Neural cell (in vitro differentiated cells): ENCODE data around the gene LOXL4. TPM values are rescaled to one million over a fixed set of nuclear protein-coding genes. Genes with fewer than 3 reads are reported as not detected.

ENCODE experiments used
- H2AFZ ChIP-seq: fragments of 200-600, 300-800 bp; sonication (generic), shearing (Covaris generic); 2 replicates; pipeline ENCODE4 v1.6.0; 2014; ENCODE audit warnings: low read depth, mild to moderate bottlenecking, antibody characterized with exemption, low read length, moderate library complexity
- H3F3A ChIP-seq: fragments of 200-600 bp; shearing (Covaris generic); 2 replicates; pipeline ENCODE4 v1.6.1; 2016; ENCODE audit warnings: mild to moderate bottlenecking, moderate library complexity, mixed read lengths, antibody characterized with exemption, low read length; ENCODE audit not compliant: insufficient read depth, poor library complexity, severe bottlenecking
- H3K27ac ChIP-seq: fragments of 200-600, 300-800 bp; sonication (generic), shearing (Covaris generic); 2 replicates; pipeline ENCODE4 v1.5.1; 2014; ENCODE audit warnings: mild to moderate bottlenecking, low read length, moderate library complexity
- H3K27me3 ChIP-seq: fragments of 300-800, 200-600 bp; sonication (generic), shearing (Covaris generic); 2 replicates; pipeline ENCODE4 v1.6.0; 2014; ENCODE audit warnings: mild to moderate bottlenecking, low read depth, low read length, moderate library complexity; ENCODE audit not compliant: insufficient read depth
- H3K36me3 ChIP-seq: fragments of 300-800, 200-600 bp; sonication (generic), shearing (Covaris generic); 2 replicates; pipeline ENCODE4 v1.5.1; 2014; ENCODE audit warnings: mild to moderate bottlenecking, antibody characterized with exemption, low read length, moderate library complexity; ENCODE audit not compliant: insufficient read depth
- H3K4me2 ChIP-seq: fragments of 300-800, 200-600 bp; sonication (generic), shearing (Covaris generic); 2 replicates; pipeline ENCODE4 v1.6.0; 2014; ENCODE audit warnings: mild to moderate bottlenecking, low read length
- H3K4me3 ChIP-seq: fragments of 300-800, 200-600 bp; sonication (generic), shearing (Covaris generic); 2 replicates; pipeline ENCODE4 v1.5.1; 2014; ENCODE audit warnings: mild to moderate bottlenecking, low read length, moderate library complexity
- H3K79me2 ChIP-seq: fragments of 200-600 bp; shearing (Covaris generic); replicated peaks from 2 replicates; pipeline ENCODE4 v1.6.0; 2014; ENCODE audit warnings: mild to moderate bottlenecking, low read length, moderate library complexity; ENCODE audit not compliant: insufficient read depth
- H3K9ac ChIP-seq: fragments of 300-800, 200-600 bp; sonication (generic), shearing (Covaris generic); 2 replicates; pipeline ENCODE4 v1.6.1; 2016; ENCODE audit warnings: mild to moderate bottlenecking, low read length, mixed read lengths
- H3K9me2 ChIP-seq: fragments of 200-600 bp; shearing (Covaris generic); 2 replicates; pipeline ENCODE4 v1.6.1; 2016; ENCODE audit warnings: mild to moderate bottlenecking, low read length, mixed read lengths; ENCODE audit not compliant: insufficient read depth
- H3K9me3 ChIP-seq: fragments of 200-600, 300-800 bp; sonication (generic), shearing (Covaris generic); 2 replicates; pipeline ENCODE4 v1.6.1; 2016; ENCODE audit warnings: mild to moderate bottlenecking, mixed run types, low read length, moderate library complexity, mixed read lengths
- H4K20me1 ChIP-seq: fragments of 200-600 bp; shearing (Covaris generic); 2 replicates; pipeline ENCODE4 v1.6.1; 2016; ENCODE audit warnings: mild to moderate bottlenecking, mixed run types; ENCODE audit not compliant: insufficient read depth
- EP300 ChIP-seq: fragments of 450-650 bp; conservative IDR thresholded peaks from 2 replicates; pipeline ENCODE4 v1.6.1; 2014; ENCODE audit warnings: antibody characterized with exemption, mild to moderate bottlenecking, moderate library complexity; ENCODE audit not compliant: poor library complexity, severe bottlenecking
- EZH2 ChIP-seq: fragments of 200-600, 300-800 bp; shearing (Covaris generic), sonication (generic); IDR thresholded peaks from 2 replicates; pipeline ENCODE4 v1.6.1; 2014; ENCODE audit warnings: antibody characterized with exemption, low read length, borderline replicate concordance, mild to moderate bottlenecking; ENCODE audit not compliant: insufficient read depth, poor library complexity, severe bottlenecking
- MXI1 ChIP-seq: fragments of 450-650 bp; conservative IDR thresholded peaks from 2 replicates; pipeline ENCODE4 v1.6.1; 2014; ENCODE audit warnings: antibody characterized with exemption, mild to moderate bottlenecking; ENCODE audit not compliant: poor library complexity, severe bottlenecking
- POLR2AphosphoS5 ChIP-seq: IDR thresholded peaks from 2 replicates; pipeline ENCODE4 v1.6.1; 2012
- RAD21 ChIP-seq: fragments of 450-650 bp; conservative IDR thresholded peaks from 2 replicates; pipeline ENCODE4 v1.6.1; 2014; ENCODE audit warnings: antibody characterized with exemption, mild to moderate bottlenecking, moderate library complexity
- SMC3 ChIP-seq: fragments of 450-650 bp; conservative IDR thresholded peaks from 2 replicates; pipeline ENCODE4 v1.6.1; 2014; ENCODE audit warnings: antibody characterized with exemption, mild to moderate bottlenecking, moderate library complexity; ENCODE audit not compliant: poor library complexity
- TAF1 ChIP-seq: IDR thresholded peaks from 2 replicates; pipeline ENCODE4 v1.6.1; 2012; ENCODE audit warnings: low read depth
- polyA plus RNA-seq: library from polyadenylated mRNA; depleted of rRNA; stranded (reverse); fragments of >200 nt; gene quantifications from 2 replicates; pipeline ENCODE4 v1.2.3, GENCODE V29; 2014
- TF ChIP-seq, protein P1 (sequence below): IDR thresholded peaks from 2 replicates; pipeline ENCODE4 v1.6.1; 2012; ENCODE audit warnings: borderline replicate concordance
- TF ChIP-seq, protein P2 (sequence below): fragments of 450-650 bp; IDR thresholded peaks from 2 replicates; pipeline ENCODE4 v1.5.1; 2014; ENCODE audit warnings: antibody characterized with exemption, mild to moderate bottlenecking, moderate library complexity; ENCODE audit not compliant: poor library complexity, severe bottlenecking

The LOXL4 gene
- polyA plus RNA-seq, 1 donor from 2014 or later = not detected

DNA sequence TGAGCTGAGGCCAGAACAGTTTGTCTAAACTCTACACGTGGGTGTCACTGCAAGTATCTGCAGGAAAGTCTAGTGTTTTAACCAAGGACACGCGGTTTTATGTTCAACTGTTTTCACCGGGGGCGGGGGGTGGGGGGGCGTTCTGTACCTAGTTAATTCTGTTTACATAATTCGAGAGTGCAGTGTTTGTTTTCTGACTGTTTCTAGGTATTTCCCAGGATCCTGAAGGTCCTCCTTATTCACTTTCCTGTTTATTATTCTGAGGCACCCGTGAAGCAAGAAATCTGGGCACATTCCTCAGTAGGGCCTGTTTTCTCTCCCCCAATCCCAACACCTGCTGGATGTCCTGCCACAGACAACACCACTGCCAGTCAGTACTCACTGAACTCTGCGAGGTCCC is 7.6 kb downstream of the LOXL4 start:
- Histone ChIP-seq H3K36me3 (no peaks in the 10 kb centered on the region), H3K27me3 (no peaks in the 10 kb centered on the region), H3K79me2 (no peaks in the 10 kb centered on the region), H3K9me2 (no peaks in the 10 kb centered on the region), H3K27ac (no peak overlapping the region), H3K4me3 (no peak overlapping the region), H3K4me2 (no peak overlapping the region), H3F3A (no peaks in the 10 kb centered on the region), H3K9ac (no peak overlapping the region), H4K20me1 (no peaks in the 10 kb centered on the region), H2AFZ (no peak overlapping the region), H3K9me3 (no peaks in the 10 kb centered on the region)
- TF ChIP-seq EZH2 = no peak
- no peak for TF ChIP-seq RAD21
- no peak for TF ChIP-seq POLR2AphosphoS5
- TF ChIP-seq, protein P1, sequence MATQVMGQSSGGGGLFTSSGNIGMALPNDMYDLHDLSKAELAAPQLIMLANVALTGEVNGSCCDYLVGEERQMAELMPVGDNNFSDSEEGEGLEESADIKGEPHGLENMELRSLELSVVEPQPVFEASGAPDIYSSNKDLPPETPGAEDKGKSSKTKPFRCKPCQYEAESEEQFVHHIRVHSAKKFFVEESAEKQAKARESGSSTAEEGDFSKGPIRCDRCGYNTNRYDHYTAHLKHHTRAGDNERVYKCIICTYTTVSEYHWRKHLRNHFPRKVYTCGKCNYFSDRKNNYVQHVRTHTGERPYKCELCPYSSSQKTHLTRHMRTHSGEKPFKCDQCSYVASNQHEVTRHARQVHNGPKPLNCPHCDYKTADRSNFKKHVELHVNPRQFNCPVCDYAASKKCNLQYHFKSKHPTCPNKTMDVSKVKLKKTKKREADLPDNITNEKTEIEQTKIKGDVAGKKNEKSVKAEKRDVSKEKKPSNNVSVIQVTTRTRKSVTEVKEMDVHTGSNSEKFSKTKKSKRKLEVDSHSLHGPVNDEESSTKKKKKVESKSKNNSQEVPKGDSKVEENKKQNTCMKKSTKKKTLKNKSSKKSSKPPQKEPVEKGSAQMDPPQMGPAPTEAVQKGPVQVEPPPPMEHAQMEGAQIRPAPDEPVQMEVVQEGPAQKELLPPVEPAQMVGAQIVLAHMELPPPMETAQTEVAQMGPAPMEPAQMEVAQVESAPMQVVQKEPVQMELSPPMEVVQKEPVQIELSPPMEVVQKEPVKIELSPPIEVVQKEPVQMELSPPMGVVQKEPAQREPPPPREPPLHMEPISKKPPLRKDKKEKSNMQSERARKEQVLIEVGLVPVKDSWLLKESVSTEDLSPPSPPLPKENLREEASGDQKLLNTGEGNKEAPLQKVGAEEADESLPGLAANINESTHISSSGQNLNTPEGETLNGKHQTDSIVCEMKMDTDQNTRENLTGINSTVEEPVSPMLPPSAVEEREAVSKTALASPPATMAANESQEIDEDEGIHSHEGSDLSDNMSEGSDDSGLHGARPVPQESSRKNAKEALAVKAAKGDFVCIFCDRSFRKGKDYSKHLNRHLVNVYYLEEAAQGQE = no peak
- TF ChIP-seq, protein P2, sequence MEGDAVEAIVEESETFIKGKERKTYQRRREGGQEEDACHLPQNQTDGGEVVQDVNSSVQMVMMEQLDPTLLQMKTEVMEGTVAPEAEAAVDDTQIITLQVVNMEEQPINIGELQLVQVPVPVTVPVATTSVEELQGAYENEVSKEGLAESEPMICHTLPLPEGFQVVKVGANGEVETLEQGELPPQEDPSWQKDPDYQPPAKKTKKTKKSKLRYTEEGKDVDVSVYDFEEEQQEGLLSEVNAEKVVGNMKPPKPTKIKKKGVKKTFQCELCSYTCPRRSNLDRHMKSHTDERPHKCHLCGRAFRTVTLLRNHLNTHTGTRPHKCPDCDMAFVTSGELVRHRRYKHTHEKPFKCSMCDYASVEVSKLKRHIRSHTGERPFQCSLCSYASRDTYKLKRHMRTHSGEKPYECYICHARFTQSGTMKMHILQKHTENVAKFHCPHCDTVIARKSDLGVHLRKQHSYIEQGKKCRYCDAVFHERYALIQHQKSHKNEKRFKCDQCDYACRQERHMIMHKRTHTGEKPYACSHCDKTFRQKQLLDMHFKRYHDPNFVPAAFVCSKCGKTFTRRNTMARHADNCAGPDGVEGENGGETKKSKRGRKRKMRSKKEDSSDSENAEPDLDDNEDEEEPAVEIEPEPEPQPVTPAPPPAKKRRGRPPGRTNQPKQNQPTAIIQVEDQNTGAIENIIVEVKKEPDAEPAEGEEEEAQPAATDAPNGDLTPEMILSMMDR = no peak
- TF ChIP-seq SMC3 = no peak
- no peak for TF ChIP-seq MXI1
- TF ChIP-seq TAF1 = no peak
- TF ChIP-seq EP300 = no peak

DNA sequence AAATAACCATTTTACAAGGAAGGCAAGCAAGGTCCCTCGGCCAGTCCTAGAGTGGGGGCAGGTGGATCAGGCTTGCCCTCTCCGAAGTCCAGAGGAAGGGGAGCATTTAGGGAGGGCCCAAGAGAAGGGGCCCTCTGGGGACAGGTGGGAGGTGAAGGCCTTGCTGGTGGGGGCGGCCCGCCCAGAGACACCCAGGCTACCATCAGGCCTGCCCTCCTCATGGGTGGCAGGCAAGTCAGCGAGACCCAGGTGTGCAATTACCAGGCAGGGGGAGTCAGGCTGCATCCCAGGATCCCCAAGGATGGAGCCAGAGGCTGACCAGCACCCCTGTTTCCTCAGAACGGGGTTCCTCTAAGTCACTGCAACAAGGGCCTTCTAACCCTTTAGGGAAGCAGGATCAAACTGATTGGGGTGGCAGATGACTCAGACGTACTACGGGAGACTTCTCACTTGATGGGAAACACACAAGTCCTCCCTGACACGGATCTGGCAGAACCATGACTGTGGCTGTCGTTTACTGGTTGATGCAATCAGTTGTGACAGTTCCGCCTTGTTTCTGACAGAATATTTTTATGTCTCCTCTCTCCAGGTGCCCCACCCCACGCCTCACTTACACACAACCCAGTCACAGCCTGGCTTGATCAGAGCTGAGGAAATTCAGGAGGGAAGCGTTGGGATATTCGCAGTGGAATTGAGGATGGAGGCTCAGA is 8.2 kb downstream of the LOXL4 start:
- no peaks in the 10 kb centered on the region for H3F3A ChIP-seq
- H3K27ac ChIP-seq = no peak overlapping the region
- no peak overlapping the region for H2AFZ ChIP-seq
- no peak overlapping the region for H3K4me3 ChIP-seq
- TF ChIP-seq, protein P1 = no peak
- peak; percentile 56 for TF ChIP-seq POLR2AphosphoS5
- TF ChIP-seq, protein P2 = no peak
- peak; percentile 58 for TF ChIP-seq EP300
- TF ChIP-seq RAD21 = no peak
- no peak overlapping the region for H3K9ac ChIP-seq
- no peaks in the 10 kb centered on the region for H3K27me3 ChIP-seq
- H3K9me3 ChIP-seq = no peaks in the 10 kb centered on the region
- no peaks in the 10 kb centered on the region for H3K79me2 ChIP-seq
- H3K36me3 ChIP-seq = no peaks in the 10 kb centered on the region
- no peak overlapping the region for H3K4me2 ChIP-seq
- H4K20me1 ChIP-seq = no peaks in the 10 kb centered on the region
- H3K9me2 ChIP-seq = no peaks in the 10 kb centered on the region
